Measurements from ENCODE around the gene AK5. TPM values are rescaled to one million over a fixed set of nuclear protein-coding genes. Genes with fewer than 3 reads are reported as not detected.
"Not testable (repeated sequence)": the region's sequence is repeated elsewhere in the genome, so short reads cannot be mapped to it uniquely, and the experiment has no call there.

The AK5 gene
- total RNA-seq, 1 donor from 2014 or later = 2.5 TPM

DNA sequence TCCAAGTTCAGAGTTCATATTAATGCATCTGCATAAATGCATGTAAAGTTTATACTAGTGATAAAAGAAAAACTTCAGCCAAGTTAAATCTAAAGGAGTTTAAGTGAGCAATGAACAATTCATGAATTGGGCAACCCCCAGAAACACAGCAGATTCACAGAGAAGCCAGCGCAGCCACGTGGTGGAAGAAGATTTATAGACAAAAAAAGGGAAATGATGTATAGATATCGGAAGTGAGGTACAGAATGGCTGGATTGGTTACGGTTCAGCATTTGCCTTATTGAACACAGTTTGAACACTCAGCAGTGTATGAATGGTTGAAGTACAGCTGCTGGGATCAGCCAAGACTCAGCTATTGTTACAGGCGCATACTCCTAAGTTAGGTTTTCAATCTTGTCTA is 5.7 kb downstream of the AK5 start:
- DNase-seq (ENCODE audit: low read depth, low spot score) = no peak

- DNase-seq (ENCODE audit: low read depth, low spot score) = no peak
Observed at GRCh38 chr1:77288275-77288674, 6.5 kb downstream of the AK5 start.

DNA sequence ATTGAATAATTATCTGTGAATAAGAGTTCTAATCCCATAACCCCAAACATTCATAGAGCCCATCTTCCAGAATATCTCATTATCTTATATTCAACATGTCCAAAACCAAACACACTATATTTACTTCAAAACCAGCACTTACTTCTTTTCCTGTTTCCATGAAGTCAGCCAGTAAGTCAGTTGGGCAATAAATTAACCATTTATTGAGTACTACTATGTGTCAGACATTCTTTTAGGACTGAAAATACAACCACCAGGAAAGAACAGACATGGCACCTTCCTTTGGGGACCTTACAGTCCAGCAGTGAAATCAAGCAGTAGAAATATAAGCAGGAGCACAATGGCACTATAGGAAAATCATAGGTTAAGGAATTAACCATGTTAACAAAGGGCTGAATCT is 8.8 kb downstream of the AK5 start:
- DNase-seq (ENCODE audit: low read depth, low spot score) = no peak

DNA sequence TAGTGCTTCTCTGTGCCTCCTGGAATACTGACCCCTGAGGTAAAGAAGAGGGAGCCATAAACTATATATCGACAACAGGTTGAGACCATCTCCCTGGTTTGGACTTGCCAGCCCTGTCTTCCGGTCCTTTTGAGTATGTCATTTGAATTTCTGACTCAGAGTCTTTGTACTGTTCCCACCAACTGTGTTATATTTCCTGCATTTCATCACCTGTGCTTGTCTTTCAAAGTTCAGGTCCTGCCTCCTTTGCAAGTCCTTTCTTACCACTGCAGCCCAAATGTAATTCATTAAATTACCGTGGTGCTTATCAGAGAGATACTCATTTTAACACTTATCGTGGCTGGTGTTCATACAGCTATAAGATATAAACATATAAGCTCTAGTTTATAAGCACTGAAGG is 10.7 kb downstream of the AK5 start:
- no peak for DNase-seq (ENCODE audit: low read depth, low spot score)

- DNase-seq (ENCODE audit: low read depth, low spot score) = no peak
Observed at GRCh38 chr1:77300566-77300965, 18.7 kb downstream of the AK5 start.

DNA sequence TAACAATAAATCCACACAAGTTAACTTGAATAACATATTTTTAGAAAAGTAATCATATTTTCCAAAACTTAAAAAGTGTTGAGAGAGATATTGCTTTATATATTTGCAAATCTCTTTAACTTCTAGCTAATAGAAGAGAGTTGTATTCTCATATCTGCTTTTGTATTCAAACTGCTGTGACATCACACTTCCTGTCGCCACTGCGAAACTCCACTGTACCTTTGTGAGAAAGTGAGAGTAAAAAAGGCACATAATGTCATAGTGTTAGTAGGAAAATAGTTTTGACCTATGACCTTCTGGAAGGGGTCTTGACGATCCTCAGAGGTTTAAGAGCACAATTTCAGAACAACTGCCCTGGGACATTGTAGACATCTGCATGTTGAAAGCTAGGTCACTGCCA is 21.6 kb downstream of the AK5 start:
- DNase-seq (ENCODE audit: low read depth, low spot score) = no peak

GRCh38 chr1:77308889-77309621 is 27.2 kb downstream of the AK5 start:
- DNase-seq (ENCODE audit: low read depth, low spot score) = no peak

DNA sequence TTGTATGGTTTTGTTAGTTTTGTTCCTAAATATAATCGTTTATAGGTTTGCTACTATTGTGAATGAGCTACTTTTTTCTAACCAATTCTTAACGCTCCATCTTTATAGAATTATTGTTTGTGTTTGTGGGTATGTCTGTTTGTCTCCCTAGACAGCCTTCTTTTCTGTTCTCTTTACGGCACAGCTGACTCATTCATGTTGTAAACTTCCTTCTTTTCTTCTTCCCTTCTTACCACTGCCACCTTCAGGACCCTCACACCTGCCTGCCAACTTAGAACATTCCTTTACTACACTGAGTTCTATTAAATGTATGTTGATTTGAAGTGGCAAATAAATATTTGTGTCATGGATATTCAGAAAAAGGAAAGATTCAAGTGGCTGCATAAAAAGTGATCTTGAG is 29.1 kb downstream of the AK5 start:
- no peak for DNase-seq (ENCODE audit: low read depth, low spot score)

- not testable (repeated sequence) for DNase-seq (ENCODE audit: low read depth, low spot score)
Observed at GRCh38 chr1:77312364-77312763, 30.5 kb downstream of the AK5 start.

DNA sequence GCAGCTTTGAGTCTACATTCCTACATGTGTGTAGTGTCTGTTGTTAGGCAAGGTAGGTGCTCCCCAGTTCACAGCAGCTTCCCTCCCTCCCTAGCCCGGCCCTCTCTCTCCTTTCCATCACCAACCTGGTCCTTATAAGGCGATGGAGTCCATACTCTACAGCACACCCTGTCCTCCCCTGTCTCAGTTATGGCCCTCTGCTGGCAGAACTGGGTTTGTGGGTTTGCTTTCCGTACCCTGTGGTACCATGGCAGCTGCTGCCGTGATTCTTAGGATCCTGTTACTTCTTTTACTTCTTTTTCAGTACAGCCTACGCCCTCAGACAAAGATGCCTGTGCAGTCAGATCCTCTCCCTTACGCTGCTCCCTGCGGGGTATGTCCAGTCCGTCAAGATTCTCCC is 31.7 kb downstream of the AK5 start:
- DNase-seq (ENCODE audit: low read depth, low spot score) = no peak

GRCh38 chr1:77316006-77316405 is 34.2 kb downstream of the AK5 start:
- DNase-seq (ENCODE audit: low read depth, low spot score) = no peak

- DNase-seq (ENCODE audit: low read depth, low spot score) = no peak
Observed at GRCh38 chr1:77316966-77317365, 35.1 kb downstream of the AK5 start.

DNA sequence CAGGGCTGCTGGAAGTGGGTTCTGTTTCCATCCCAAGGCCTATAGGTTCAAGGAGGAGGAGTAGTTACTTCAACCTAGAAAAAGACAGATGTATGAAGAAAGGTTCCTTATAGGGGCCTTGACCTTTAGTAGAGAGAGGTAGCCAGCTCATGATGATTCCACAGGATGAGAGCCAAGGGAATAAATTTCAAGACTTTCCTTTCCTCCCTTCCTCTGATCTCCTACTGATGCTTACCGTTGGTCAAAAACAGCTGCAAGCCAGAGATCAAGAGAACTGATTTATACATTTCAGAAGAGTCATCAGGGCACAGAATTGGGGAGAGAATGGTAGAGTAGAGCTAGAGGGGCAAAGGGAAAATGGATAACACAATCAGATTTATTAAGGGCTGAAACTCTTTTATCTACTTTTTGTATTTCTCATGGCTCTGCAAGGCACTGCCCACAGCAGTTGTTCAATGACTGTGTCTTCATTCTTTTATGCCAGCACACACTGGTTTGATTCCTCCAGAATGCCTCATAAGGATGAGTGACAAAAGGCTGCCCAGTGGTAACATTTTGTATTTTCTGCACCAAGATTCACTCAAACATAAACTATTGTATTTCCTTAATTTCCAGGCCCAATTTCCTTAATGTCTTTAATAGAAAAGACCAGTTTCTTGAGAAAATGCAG is 37.4 kb downstream of the AK5 start:
- no peak for DNase-seq (ENCODE audit: low read depth, low spot score)

DNA sequence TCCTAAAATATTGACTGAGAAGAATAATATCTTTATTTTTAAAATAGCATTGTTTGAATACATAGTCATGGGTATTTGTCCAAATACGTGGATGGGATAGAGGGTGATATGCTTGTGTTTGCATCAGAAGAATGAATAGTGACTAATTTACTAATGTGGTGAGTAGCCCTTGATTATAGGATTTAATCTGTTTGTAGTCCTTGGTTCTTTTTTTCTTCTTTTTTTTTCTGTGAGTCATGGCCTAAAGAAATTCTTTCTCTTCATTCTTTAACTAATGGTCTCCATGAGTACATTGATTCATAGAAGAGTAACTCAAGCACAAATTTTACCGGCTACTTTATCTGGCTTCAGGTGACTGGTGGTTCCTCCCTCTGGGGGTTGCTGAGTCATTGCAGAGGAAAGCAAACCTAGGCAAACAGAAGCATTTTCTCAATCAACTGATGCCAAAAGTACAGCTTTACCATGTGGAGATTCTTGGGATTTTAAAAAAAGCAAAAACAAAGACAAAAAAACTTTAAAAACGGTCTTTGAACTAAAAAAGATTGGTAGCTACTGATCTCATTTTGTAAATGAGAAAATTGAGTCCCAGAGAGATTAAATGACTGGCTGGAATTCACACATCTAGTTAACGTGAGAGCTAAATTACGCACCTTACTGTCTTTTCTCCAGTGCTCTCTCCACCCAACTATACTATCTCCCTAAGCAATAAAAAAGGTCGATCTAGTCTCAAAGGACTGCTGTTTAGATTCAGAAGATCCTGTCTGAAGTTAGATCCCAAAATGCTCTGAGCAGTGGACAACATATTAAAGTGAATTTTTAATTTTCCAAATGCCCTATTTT is 40.5 kb downstream of the AK5 start:
- no peak for DNase-seq (ENCODE audit: low read depth, low spot score)

GRCh38 chr1:77333501-77333900 is 51.7 kb downstream of the AK5 start:
- no peak for DNase-seq (ENCODE audit: low read depth, low spot score)

GRCh38 chr1:77336729-77337128 is 54.9 kb downstream of the AK5 start:
- no peak for DNase-seq (ENCODE audit: low read depth, low spot score)

DNA sequence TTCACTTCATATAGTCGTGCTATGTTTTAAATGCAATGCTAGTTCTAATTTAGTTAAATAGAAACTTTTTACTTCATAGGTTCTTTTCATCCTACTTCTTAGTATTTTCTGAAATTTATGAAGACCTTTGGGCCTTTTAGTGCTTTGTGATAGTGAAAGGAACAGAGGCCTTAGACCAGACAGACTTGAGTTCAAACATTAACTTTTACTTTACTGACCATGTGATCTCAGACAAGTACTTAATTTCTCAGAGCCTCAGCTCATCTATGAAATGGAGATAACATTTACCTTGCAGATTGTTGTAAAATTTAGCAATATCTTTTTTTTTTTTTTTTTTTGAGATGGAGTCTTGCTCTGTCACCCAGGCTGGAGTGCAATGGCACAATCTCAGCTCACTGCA is 57.5 kb downstream of the AK5 start:
- DNase-seq (ENCODE audit: low read depth, low spot score) = no peak

DNA sequence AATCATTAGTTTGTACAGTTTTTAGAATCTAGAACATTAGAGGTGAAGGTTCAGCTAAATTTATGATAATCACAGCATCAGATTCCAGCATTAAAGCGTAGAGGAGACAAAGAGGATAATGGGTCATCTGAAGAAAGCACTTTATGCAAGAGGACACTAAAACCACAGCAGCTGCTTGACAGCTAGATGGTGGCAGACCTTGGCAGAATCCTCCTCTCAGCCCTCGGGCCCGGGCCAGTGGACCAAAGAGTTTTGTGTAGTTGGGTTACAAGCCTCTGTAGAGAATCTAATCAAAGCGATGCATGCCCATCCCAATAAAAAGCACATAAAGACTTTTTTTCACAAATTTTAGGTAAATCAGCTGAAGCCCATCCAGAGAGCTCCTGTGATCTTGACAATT is 59.4 kb downstream of the AK5 start:
- DNase-seq (ENCODE audit: low read depth, low spot score) = no peak

DNA sequence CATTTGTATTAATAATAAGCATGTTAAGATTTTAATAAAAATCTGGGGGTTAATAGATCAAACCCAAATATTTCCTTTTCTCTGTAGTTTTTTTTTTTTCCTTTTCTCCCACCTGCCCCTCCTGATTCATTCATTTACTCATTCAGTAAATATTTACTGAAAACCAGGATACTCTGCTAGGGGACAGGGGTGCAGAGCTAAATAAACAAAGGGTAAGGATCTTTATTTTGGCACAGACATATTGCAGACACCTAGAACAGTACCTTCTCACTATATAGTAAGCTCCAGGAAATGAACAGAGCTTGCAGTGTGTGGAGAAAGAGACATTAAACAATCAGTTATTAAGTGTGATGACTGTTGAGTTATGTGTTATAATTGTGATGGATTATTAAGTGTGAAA is 60.9 kb downstream of the AK5 start:
- no peak for DNase-seq (ENCODE audit: low read depth, low spot score)

DNA sequence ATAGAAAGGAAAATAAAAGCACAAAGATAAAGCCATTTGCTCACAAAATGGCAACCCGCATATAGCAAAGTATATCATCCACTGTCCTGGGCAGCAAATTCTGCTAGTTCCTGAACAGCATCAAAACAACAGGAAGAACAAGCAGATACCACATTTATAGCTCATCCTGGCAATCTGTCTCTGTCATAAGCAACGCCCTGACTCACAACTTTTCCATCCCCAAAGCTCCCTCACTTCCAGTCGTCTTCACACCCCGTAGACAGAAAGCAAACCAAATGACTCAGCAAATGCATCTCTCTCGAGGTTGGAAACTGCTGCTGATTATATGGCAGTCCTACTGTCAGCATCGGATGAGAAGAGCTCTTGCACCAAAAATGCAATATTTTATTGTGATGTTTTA is 65.8 kb downstream of the AK5 start:
- peak; percentile 1 for DNase-seq (ENCODE audit: low read depth, low spot score)

- DNase-seq (ENCODE audit: low read depth, low spot score) = no peak
Observed at GRCh38 chr1:77348549-77348948, 66.7 kb downstream of the AK5 start.

- no peak for DNase-seq (ENCODE audit: low read depth, low spot score)
Observed at GRCh38 chr1:77349275-77349674, 67.5 kb downstream of the AK5 start.

Data from pulmonary artery endothelial cell (primary cell).